Left lung (tissue), 10 donors: Measurements from ENCODE around the gene EXT2. TPM values are rescaled to one million over a fixed set of nuclear protein-coding genes. Genes with fewer than 3 reads are reported as not detected.

Source experiments
- ATAC-seq: fragments of 200-7000 bp; cut with Tn5 transposase; one replicate; pipeline ENCODE4 v1.9.1; 2020; ENCODE audit warnings: moderate library complexity
- DNase-seq, 4 donors: peaks; one replicate each; pipeline ENCODE4 v3.0.0-alpha.2; 2013 to 2020
- H3K27ac ChIP-seq, 2 donors: fragments of 200-600 bp; sonication (generic) in 1 of 2; one replicate each; pipeline versions ENCODE4 v1.5.0 to v1.8.0; 2020 to 2021
- H3K27me3 ChIP-seq, 2 donors: fragments of 200-600 bp; sonication (generic) in 1 of 2; one replicate each; pipeline versions ENCODE4 v1.5.0 to v1.8.0; 2020 to 2021
- H3K36me3 ChIP-seq, 2 donors: fragments of 200-600 bp; sonication (generic) in 1 of 2; one replicate each; pipeline versions ENCODE4 v1.5.0 to v1.8.0; 2020 to 2021
- H3K4me1 ChIP-seq, 2 donors: fragments of 200-600 bp; one replicate each; pipeline ENCODE4 v1.8.0; 2021
- H3K4me3 ChIP-seq, 2 donors: fragments of 200-600 bp; sonication (generic) in 1 of 2; one replicate each; pipeline versions ENCODE4 v1.5.0 to v1.8.0; 2020 to 2021; ENCODE audit warnings: mild to moderate bottlenecking in 1 of 2
- H3K9me3 ChIP-seq, 2 donors: fragments of 200-600 bp; sonication (generic) in 1 of 2; one replicate each; pipeline versions ENCODE4 v1.5.0 to v1.8.0; 2020 to 2021
- intact Hi-C, 2 donors: fragments of 100-400 bp; cut with DNase I; formaldehyde crosslinking; loops; one replicate each; pipeline versions ENCODE4 v1.11.2 to v1.14.2; 2022
- polyA plus RNA-seq, 6 donors: library from polyadenylated mRNA; unstranded; fragments of 120-200 nt; gene quantifications; one replicate each; pipeline ENCODE4 v1.2.1, GENCODE V29; 2013; ENCODE audit not compliant: insufficient read length in 6 of 6
- total RNA-seq, 2 donors: library from RNA; stranded (reverse); fragmentation: NEBNext Ultra II Directional; extraction: Animal tissue kit (Norgen Biotek cat#: 25700); gene quantifications; one replicate each; pipeline ENCODE4 v1.2.1, GENCODE V29; 2021
- TF ChIP-seq, protein P1 (sequence below), 2 donors: fragments of 200-600 bp; sonication (generic) in 1 of 2; IDR thresholded peaks; one replicate each; pipeline versions ENCODE4 v1.5.0 to v1.8.0; 2021; ENCODE audit warnings: antibody characterized with exemption in 2 of 2
- donor health status: DM: no; HTN: yes; CAD: no.
- donor health status: DM: no; HTN: no; CAD: no.

The EXT2 gene
- total and polyA plus RNA-seq, 8 donors, result 56.4 to 85.0 (median 76.8) TPM

- Histone ChIP-seq H3K36me3 (no peaks in the 10 kb centered on the region), H3K27me3 (no peaks in the 10 kb centered on the region), H3K9me3 (no peaks in the 10 kb centered on the region), H3K27ac (no peak overlapping the region), H3K4me1 (no peaks in the 10 kb centered on the region), H3K4me3 (no peak overlapping the region)
- ATAC-seq (no peak), DNase-seq (no peak)
- intact Hi-C loops, result no loop called here
- TF ChIP-seq, protein P1, sequence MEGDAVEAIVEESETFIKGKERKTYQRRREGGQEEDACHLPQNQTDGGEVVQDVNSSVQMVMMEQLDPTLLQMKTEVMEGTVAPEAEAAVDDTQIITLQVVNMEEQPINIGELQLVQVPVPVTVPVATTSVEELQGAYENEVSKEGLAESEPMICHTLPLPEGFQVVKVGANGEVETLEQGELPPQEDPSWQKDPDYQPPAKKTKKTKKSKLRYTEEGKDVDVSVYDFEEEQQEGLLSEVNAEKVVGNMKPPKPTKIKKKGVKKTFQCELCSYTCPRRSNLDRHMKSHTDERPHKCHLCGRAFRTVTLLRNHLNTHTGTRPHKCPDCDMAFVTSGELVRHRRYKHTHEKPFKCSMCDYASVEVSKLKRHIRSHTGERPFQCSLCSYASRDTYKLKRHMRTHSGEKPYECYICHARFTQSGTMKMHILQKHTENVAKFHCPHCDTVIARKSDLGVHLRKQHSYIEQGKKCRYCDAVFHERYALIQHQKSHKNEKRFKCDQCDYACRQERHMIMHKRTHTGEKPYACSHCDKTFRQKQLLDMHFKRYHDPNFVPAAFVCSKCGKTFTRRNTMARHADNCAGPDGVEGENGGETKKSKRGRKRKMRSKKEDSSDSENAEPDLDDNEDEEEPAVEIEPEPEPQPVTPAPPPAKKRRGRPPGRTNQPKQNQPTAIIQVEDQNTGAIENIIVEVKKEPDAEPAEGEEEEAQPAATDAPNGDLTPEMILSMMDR (IDR thresholded peaks at IDR 0.05), result no peak
These were observed 175.8 kb downstream of the EXT2 start for GRCh38 chr11:44271286-44271685.

- no peaks in the 10 kb centered on the region for H3K27me3 ChIP-seq
- intact Hi-C loops, result no loop called here
- TF ChIP-seq, protein P1 (IDR thresholded peaks at IDR 0.05), result no peak
- DNase-seq, result no peak
- no peaks in the 10 kb centered on the region for H3K4me1 ChIP-seq
- ATAC-seq, result no peak
- no peak overlapping the region for H3K27ac ChIP-seq
- no peaks in the 10 kb centered on the region for H3K9me3 ChIP-seq
- no peak overlapping the region for H3K4me3 ChIP-seq
- H3K36me3 ChIP-seq, result no peaks in the 10 kb centered on the region
These were observed 178.9 kb downstream of the EXT2 start for GRCh38 chr11:44274404-44274803.

- no peaks in the 10 kb centered on the region for H3K9me3 ChIP-seq
These were observed 179.8 kb downstream of the EXT2 start for GRCh38 chr11:44275241-44275640.

DNA sequence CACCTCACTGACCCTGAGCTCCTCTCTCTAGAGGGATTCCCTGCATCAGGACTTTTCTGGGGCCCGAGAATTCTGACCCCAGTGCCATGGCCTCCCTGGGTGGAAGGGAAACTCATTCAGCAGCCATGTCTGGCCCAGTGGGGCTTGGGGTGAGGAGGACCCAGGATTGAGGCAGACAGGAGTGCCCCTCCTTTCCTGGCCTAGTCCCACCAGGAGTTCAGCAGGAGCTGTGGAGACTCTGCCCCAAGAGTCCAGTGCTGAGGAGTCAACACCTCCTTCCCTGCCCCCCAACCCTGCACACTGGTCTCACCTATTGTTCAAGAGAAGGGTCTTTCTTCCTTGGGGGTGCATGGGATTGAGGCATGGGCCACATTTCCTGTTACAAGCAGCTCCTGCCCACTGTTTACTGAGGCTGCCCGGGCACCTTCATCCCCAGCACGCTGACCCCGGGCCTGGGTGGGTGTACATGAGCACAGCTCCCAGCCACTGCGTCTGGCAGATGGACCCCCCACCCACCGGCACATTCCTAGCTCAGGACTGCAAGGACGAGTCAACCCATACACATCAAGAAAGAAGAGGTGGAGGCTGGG lies 180.6 kb downstream of the EXT2 start:
- intact Hi-C loops, result no loop called here
- no peaks in the 10 kb centered on the region for H3K4me1 ChIP-seq
- H3K9me3 ChIP-seq, result no peaks in the 10 kb centered on the region
- H3K27me3 ChIP-seq, result no peaks in the 10 kb centered on the region
- H3K4me3 ChIP-seq, result no peak overlapping the region
- DNase-seq (no peak), ATAC-seq (no peak)
- no peak overlapping the region for H3K27ac ChIP-seq
- H3K36me3 ChIP-seq, result no peaks in the 10 kb centered on the region
- TF ChIP-seq, protein P1 (IDR thresholded peaks at IDR 0.05), result no peak

More at GRCh38 chr11:44275241-44275640, 179.8 kb downstream of the EXT2 start:
- TF ChIP-seq, protein P1 (IDR thresholded peaks at IDR 0.05), result no peak
- Histone ChIP-seq H3K4me3 (no peak overlapping the region), H3K27me3 (no peaks in the 10 kb centered on the region), H3K27ac (no peak overlapping the region), H3K36me3 (no peaks in the 10 kb centered on the region), H3K4me1 (no peaks in the 10 kb centered on the region)
- DNase-seq (no peak), ATAC-seq (no peak)
- intact Hi-C loops, result no loop called here

DNA sequence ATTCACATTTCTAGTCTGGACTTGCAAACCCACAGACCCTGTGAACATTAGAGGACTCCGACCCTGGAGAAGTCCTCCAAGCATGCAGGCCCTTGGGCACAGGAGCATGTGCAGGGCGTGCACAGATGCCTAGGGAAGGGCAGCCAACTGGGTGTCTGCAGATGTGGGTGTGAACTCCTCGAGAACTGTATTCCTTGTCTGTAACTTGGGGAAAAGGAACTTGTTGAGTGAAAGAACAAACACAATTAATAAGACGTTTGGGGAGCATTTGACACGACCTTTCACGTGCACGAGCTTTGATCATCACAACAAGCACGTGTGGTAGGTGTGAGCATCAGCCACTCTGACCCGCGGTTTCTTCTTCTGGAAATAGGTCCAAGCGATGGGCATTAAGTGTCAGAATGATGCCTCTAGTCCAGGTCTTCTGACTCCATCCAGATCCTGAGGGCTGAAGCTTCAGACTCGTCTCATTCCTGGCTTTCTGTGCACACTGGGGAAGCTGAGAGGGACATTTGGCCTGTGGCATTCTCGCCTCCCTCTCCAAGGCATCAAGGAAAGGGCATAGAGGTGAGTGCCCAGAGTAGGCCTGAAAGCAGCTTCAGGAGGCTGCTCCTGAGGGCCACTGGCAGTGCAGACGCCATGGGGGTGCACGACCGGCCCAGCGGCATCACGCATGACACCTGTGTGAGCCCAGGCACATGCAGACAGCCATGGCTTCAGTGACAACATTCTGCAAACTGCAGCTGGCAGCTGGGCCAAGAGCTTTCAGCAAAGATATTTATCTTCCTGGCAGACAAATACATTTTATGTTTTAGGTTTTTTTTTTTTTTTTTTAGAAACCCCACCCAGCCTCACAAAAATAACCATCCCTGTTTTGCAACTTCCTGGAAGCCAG lies 182.0 kb downstream of the EXT2 start:
- Histone ChIP-seq H3K36me3 (no peaks in the 10 kb centered on the region), H3K4me3 (no peak overlapping the region), H3K27ac (no peak overlapping the region), H3K9me3 (no peaks in the 10 kb centered on the region), H3K4me1 (no peaks in the 10 kb centered on the region), H3K27me3 (no peaks in the 10 kb centered on the region)
- ATAC-seq (no peak), DNase-seq (no peak)
- TF ChIP-seq, protein P1 (IDR thresholded peaks at IDR 0.05), result no peak
- intact Hi-C loops, result no loop called here
